Body of pancreas (tissue), 4 donors: ENCODE data around the gene HNRNPLL. TPM values are rescaled to one million over a fixed set of nuclear protein-coding genes. Genes with fewer than 3 reads are reported as not detected.

Experiments used
- ATAC-seq: fragments of 150-250 bp; one replicate; pipeline ENCODE4 v1.9.1; 2016
- DNase-seq, 4 donors: peaks; one replicate each; pipeline ENCODE4 v3.0.0-alpha.2; 2019
- H3K27ac ChIP-seq, 4 donors: fragments of 200-600 bp; sonication (generic); 1 replicate in 3 of 4; 2 replicates in 1 of 4; pipeline versions ENCODE4 v1.5.1 to v1.6.1; 2016 to 2019; ENCODE audit warnings: mild to moderate bottlenecking in 1 of 4, mixed read lengths in 1 of 4, moderate library complexity in 1 of 4
- H3K27me3 ChIP-seq, 2 donors: fragments of 200-600 bp; sonication (generic); one replicate each; pipeline ENCODE4 v1.6.0; 2016; ENCODE audit warnings: mild to moderate bottlenecking in 1 of 2
- H3K36me3 ChIP-seq, 2 donors: fragments of 200-600 bp; sonication (generic); replicated peaks in 1 of 2; 2 replicates each; pipeline ENCODE4 v1.5.1; 2016; ENCODE audit warnings: low read depth in 2 of 2; ENCODE audit not compliant: insufficient read depth in 1 of 2
- H3K4me1 ChIP-seq: fragments of 200-600 bp; sonication (generic); one replicate; pipeline ENCODE4 v1.6.0; 2016
- H3K4me3 ChIP-seq, 2 donors: fragments of 200-600 bp; sonication (generic); 1 replicate in 1 of 2; 2 replicates in 1 of 2; pipeline ENCODE4 v1.5.1; 2016 to 2019
- H3K9me3 ChIP-seq, 3 donors: fragments of 200-600 bp; sonication (generic); 1 replicate in 2 of 3; 2 replicates in 1 of 3; pipeline ENCODE4 v1.5.1; 2016
- CTCF ChIP-seq, 7 experiments: fragments of 450-650 bp in 4 of 7; fragments of 200-600 bp in 3 of 7; sonication (generic) in 3 of 7; IDR thresholded peaks; one replicate each; pipeline ENCODE4 v1.5.1; 2016 to 2019; ENCODE audit warnings: antibody characterized with exemption in 7 of 7
- POLR2A ChIP-seq, 3 donors: fragments of 450-650 bp; IDR thresholded peaks; one replicate each; pipeline ENCODE4 v1.6.1; 2016; ENCODE audit warnings: antibody characterized with exemption in 3 of 3, mild to moderate bottlenecking in 2 of 3
- WGBS, 2 donors: methylation state at CpG; one replicate each; pipeline ENCODE4 v1.1.5; 2017; 5-methylcytosine and 5-hydroxymethylcytosine counted together
- intact Hi-C: fragments of 100-400 bp; cut with DNase I; formaldehyde crosslinking; loops from one replicate; pipeline ENCODE4 v1.15.1; 2023
- total RNA-seq, 2 donors: library from RNA; depleted of rRNA; stranded (reverse); fragments of >200 nt; gene quantifications; one replicate each; pipeline ENCODE4 v1.1.0, GENCODE V29; 2016

HNRNPLL gene
- total RNA-seq, 2 donors from 2014 or later = 21.8 to 22.4 TPM

- H3K9me3 ChIP-seq = no peaks in the 10 kb centered on the region
- no peak for TF ChIP-seq POLR2A (IDR thresholded peaks at IDR 0.05)
- TF ChIP-seq CTCF (IDR thresholded peaks at IDR 0.05) = no peak
- peaks cover 0 to 2% of the 10 kb centered on the region in 2 donors for H3K36me3 ChIP-seq
- no peaks in the 10 kb centered on the region for H3K27me3 ChIP-seq
- no peak for ATAC-seq
- no peaks in the 10 kb centered on the region for H3K4me1 ChIP-seq
- H3K27ac ChIP-seq = no peak overlapping the region
- H3K4me3 ChIP-seq = no peak overlapping the region
- no peak for DNase-seq
- intact Hi-C loops = loop anchor here (10.0 kb wide), 1 partner anchor 383 kb away; no protein-coding TSS in a partner anchor
These were observed 41.0 kb downstream of the HNRNPLL start for GRCh38 chr2:38561691-38562090.

GRCh38 chr2:38560092-38560491 lies 42.6 kb downstream of the HNRNPLL start:
- Histone ChIP-seq H3K27me3 (no peaks in the 10 kb centered on the region), H3K4me3 (no peak overlapping the region), H3K4me1 (no peaks in the 10 kb centered on the region), H3K9me3 (no peaks in the 10 kb centered on the region), H3K27ac (no peak overlapping the region), H3K36me3 (peaks cover 0 to 2% of the 10 kb centered on the region in 2 donors)
- no peak for TF ChIP-seq POLR2A (IDR thresholded peaks at IDR 0.05)
- no peak for TF ChIP-seq CTCF (IDR thresholded peaks at IDR 0.05)
- intact Hi-C loops = loop anchor here (10.0 kb wide), 1 partner anchor 385 kb away; no protein-coding TSS in a partner anchor
- DNase-seq = no peak
- ATAC-seq = no peak
- WGBS, 2 donors = 92% methylated on average over 2 of the region's 2 CpGs

DNA sequence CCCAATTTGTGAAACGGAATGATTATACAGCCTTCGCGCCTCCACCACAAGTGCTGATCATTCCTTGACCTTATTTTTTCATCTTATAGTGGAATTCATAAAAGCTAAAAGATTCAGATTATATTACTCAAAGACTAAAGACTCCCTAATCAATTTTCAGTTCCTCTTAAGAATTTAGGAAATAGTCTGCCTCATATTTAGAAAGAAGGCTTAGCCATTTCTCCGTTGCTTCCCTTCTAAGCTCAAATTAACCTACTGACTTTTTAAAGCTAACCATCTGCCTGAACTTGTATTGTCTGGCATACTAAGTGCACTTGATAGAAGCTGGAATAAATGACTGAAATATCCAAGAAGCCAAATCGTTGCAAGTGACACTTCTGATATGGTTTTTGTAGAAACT lies 44.7 kb downstream of the HNRNPLL start:
- intact Hi-C loops = no loop called here
- Histone ChIP-seq H3K9me3 (no peaks in the 10 kb centered on the region), H3K4me1 (no peaks in the 10 kb centered on the region), H3K27ac (no peak overlapping the region), H3K4me3 (no peak overlapping the region), H3K27me3 (no peaks in the 10 kb centered on the region), H3K36me3 (peaks cover 0 to 2% of the 10 kb centered on the region in 2 donors)
- 88 to 89% methylated on average over 5 of the region's 5 CpGs for WGBS, 2 donors
- ATAC-seq (no peak), DNase-seq (no peak)
- TF ChIP-seq POLR2A (IDR thresholded peaks at IDR 0.05) (no peak), CTCF (IDR thresholded peaks at IDR 0.05) (no peak)

DNA sequence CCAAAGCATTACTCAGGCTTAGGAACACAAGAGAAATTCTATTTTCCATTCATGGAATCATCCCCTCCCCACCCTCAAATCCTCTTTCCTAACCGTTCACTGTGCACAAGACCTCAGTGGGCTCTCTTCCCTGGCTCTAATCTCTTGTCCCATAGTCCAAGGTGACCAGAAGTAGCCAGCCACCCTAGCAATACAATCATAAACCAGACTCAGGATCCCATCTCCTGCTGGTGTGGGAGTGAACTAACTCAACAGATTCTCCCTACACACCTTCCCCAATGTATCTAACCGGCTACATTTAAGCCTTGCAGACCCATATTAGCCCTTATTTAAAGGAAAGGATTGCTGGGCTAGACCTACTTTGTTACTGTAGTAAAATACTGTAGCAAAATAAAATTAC lies 45.5 kb downstream of the HNRNPLL start:
- Histone ChIP-seq H3K36me3 (peaks cover 0 to 2% of the 10 kb centered on the region in 2 donors), H3K27ac (no peak overlapping the region), H3K4me1 (no peaks in the 10 kb centered on the region), H3K27me3 (no peaks in the 10 kb centered on the region), H3K4me3 (no peak overlapping the region), H3K9me3 (no peaks in the 10 kb centered on the region)
- TF ChIP-seq POLR2A (IDR thresholded peaks at IDR 0.05) = no peak
- TF ChIP-seq CTCF (IDR thresholded peaks at IDR 0.05) = no peak
- intact Hi-C loops = no loop called here
- 73 to 90% methylated on average over 2 of the region's 2 CpGs for WGBS, 2 donors
- no peak for ATAC-seq
- DNase-seq = no peak

DNA sequence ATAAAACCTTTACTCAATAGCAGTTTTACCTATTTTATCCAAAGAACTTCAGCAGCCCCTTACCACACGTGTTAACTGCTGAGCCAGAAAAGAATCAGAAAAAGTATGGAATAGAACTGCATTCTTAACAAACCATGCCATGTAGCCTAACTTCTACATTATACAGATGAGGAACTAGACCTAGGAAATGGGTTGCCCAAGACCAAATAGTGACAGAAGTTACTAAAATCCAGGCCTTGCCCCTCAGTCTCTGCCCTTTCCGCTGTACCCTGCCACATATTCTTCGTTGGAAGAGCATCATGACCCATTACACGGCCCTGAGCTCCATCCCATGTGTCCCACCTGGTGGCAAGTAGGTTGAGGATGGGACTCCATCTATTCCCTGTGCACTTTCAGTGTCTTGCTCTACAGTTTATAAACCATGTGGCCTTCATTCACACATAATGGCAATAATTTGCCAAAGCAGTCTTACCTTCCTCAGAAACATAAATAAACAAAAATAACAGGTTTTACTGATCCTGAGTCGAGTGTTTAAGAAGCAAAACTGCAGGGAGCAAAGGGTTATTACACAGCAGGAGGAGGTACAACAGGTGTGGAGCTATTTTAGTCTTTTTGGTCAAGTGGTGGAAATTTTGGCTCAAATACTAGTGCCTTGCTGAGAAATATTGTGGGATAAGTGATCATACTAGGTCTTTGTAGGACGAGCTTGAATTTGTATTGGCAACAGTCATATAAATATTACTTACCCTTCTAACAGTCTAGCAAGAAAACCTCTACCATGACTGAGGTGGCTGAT lies 46.5 kb downstream of the HNRNPLL start:
- TF ChIP-seq CTCF (IDR thresholded peaks at IDR 0.05) = no peak

More for the DNA sequence above, 46.5 kb downstream of the HNRNPLL start:
- H3K27me3 ChIP-seq = no peaks in the 10 kb centered on the region
- WGBS, 2 donors = 83 to 90% methylated on average over 6 of the region's 6 CpGs
- intact Hi-C loops = no loop called here
- H3K36me3 ChIP-seq = no peaks in the 10 kb centered on the region
- no peak overlapping the region for H3K4me3 ChIP-seq
- H3K27ac ChIP-seq = no peak overlapping the region
- H3K4me1 ChIP-seq = no peaks in the 10 kb centered on the region
- H3K9me3 ChIP-seq = no peaks in the 10 kb centered on the region
- DNase-seq = no peak
- no peak for ATAC-seq
